NCI-H69 (cell line): Measurements from ENCODE around the gene AGXT2.
A peak's percentile ranks its signal among the peaks of the same experiment; 100 is the strongest.

ENCODE experiments used
- DNase-seq: peaks from one replicate; lab custom pipeline; 2025; lab: John Stamatoyannopoulos, UW

The AGXT2 gene

DNA sequence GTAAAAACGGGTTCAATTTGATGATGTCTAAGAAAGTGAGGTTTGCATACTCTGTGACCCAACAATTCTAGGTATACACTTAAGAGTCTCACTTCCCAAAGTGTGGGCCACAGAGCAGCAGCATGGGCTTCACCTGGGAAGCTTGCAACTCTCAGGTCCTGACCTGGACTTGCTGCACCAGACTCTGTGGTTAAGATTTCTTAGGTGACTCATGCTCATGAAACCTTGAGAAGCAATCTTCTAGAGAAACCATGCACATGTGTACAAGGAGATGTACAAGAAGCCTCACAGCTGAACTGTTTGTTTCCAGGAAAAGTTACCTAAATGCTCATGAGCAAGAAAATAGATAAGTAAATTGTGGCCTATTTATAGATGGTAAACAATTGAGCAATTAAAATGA, 88.4 kb downstream of the AGXT2 start:
- no peak for DNase-seq

DNA sequence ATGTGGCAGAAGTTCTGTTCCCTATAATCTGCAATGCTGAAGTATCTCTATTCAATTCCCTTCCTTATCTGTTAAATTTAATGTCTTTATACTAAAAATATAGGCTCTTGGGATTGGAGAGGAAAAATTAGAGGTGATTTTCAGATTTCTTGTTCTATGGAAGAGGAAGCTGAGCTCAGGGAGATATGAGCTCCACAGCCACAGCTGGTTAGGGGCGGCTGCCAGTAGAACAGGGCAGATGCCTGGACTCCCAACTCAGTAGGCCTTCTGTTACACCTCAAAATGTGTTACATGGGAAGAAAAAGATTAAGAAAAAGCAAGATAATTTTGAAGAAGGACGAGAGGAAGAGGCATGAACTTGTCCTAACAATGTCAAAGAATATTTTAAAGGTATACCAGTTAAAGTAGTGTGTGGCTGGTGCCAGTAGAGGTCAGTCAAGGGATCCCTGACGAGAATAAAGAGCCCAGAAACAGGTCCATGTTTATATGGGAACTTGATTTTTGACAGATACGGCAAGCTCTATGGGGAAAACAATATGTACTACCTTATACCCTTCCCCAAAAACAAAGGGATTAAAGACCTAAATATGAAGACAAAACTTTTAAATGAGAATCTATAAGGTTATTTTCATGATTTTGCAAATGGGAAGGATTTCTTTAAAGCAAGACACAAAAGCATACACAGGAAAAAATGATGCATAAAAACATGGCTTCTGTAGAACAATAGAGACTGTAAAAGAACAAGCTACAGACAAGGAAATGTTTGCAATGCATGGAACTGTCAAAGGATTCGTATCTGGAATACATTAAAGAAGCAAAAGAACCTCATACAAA, 89.7 kb downstream of the AGXT2 start:
- DNase-seq = peak; percentile 37

DNA sequence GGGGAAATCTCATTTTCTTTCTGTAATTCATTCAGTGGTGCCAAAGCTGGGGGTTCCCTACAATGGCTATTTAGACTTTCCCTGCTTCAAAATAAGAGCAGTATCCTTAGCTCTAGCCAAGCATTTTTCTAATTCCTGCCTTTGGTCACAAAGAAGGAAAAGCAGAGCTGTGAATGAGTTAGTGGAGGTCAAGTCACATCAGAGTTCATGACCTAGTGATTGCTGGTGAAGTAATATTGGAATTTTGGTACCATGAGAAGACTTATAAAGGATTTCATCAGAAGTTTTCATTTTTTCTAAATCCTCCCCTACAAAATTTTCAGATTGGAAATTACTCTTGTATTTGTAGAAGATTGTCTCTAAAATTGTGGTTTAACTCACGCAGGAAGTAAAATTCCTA, 90.4 kb downstream of the AGXT2 start:
- DNase-seq = no peak
